ENCODE results near the gene TXNDC11.

The TXNDC11 gene

DNA sequence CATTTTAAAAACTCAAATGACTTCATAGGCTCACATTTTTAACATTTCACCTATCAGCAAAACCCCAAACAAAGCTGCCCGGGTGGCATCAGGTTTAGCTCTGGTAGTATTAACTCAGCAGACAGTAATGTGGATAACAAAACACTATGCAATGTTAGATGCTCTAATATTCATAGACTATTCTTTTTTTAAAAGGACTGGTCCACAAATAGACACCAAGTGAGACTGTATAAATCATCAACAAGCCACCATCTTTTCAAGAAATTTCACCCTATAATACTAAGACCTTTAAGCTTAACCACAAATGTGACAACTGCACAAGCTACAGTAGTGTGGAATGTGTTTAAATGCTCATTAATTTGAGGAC, 54.2 kb downstream of the TXNDC11 start:
- no peak for FAIRE-seq

DNA sequence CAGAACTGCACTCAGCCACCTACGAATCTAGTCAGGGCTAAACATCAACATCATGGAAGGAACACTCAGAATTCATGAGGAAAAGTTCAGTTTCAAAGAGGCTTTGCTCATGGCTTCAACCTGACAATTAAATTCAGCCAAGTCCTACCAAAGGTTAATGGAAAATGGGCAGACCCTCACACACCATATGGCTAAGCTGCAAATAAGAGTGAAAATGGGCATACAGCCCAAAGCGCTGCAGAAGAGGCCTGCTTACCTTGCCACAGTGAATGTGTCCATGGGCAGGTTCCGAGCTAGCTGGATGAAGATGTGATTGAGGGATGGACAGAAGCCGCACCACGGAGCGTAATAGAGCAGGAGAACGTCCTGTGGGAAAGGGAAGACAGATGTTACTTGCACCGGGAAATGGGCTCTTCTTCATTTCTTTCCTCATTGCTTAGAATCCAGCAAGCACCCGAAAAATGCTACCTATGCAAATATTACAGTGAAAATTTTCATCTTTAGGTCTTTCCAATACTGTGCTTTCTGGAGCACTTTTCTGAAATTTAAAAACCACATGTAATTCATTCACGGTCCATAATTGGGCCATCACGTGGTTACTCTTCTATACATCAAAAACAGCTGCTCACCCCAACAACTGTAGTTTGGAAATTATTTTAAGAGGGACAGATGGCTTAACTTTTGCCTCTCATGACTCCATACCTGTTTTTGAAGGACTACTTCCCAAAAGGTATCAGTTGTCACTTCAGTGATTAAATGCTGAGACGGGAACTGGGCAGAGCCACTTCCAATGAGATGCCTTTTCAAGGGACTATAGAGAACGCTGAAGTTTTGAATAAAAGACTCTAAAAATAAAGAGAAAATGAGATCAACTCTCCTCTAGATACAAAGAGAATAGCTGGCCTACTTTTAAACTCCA, 54.8 kb downstream of the TXNDC11 start:
- FAIRE-seq, result no peak

DNA sequence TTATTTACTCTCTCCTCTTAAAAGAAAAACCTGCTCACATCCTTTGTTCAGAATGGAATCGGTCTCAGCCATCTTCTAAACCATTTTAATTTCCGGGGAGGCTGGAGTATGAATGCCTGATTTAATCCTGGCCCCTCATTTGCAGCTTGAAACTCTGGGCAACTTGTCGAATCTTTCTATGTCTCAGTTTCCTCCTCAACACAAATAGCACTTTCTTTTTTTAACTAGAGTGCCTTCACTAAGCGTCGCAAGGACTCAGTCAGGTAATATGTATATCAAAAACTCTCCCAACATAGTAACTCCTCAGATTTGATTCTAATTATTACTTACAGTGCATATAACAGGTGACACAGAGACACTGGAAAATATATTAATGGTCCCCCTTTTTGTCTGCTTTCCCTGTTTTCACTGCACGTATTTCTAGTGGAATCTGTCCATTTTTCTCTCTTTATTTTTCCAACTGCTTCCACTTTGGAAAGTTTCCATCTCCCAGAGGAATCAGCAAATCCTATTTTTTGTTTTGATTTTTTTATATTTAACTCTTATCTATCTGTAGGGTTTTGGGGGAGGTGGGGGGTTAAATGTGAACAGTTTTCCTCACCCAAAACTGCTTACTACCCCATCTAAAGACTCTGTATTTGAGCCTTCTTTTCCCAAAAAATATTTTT, 55.8 kb downstream of the TXNDC11 start:
- no peak for FAIRE-seq

DNA sequence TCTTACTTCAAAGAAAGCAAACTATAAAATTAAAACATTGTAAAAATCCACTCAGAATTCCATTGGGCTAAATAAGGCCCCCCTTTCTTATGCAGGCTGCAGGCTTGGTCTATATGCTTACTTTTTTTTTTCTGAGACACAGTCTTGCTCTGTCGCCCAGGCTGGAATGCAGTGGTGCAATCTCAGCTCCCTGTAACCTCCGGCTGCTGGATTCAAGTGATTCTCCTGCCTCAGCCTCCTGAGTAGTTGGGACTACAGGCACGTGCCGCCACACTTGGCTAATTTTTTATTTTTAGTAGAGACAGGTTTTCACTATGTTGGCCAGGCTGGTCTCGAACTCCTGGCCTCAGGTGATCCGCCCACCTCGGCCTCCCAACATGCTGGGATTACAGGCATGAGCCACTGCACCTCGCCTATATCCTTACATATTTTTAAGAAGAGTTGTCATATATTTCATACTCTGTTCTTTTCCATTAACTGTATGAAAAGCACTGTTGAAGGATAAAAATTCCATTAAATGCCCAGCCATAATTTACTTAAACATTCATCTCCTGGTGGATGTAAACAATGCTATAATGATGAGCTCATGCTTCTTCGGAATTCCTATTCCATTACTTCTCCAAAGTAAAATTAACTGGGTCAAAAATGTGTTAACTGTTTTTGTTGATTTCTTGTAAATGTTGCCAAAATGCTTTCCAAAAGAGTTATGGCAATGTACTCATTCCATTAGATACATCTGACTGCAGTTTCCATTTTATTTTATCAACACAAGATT, 56.6 kb downstream of the TXNDC11 start:
- FAIRE-seq, result no peak

DNA sequence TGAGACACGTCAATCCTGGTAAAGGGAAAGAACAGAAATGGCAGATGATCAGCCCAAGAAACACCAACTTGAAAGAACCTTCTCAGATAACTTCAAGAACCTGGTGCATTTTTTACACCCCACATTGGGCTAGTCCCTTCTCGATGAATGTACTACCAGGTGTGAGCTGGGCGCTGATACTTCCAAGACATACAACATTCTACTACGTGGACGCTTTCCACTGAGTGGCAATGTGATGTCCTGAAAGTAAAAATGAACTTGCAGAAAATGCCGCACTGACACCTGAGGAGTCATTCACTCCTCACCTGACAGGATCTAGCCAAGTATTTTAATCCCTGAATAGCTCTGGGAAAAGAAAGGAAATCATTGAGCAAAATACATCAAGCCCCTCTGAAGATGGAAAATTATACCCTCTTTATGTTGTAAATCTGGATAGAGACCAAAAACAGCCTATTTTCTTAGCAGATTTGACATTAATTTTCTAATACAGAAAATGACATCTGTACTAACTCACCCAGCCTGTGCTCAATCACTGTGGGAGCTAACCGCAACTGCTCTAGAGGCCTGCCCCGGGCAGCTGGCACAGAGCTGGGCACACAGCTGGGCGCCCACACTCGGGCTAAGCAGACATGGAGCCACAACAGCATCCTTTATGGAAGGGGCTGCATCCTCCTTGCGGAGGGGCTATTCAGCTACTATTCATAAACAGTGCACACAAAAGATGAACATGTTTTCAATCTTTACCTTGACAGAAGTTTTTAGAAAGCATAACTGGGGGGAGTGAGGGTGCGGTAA, 58.2 kb downstream of the TXNDC11 start:
- no peak for FAIRE-seq

DNA sequence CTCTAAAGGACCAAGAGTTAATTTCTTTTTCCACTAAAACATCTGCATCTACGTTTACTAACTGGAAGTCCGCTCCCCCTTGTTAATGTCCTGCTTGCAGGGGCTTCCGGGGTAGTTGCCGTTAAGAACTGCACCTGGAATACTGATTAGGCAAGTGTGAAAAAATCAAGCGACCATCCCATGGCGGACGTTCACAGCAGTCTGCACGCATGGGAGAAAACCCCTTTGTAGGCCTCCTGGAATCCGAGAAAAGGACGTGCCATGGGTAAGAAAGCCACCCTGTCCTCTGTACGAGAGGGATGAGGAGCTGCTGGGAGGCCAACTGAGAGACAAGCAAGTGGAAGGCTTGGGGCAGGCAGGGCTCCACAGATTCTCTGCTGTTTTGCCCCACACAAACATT, 59.5 kb downstream of the TXNDC11 start:
- FAIRE-seq, result no peak

DNA sequence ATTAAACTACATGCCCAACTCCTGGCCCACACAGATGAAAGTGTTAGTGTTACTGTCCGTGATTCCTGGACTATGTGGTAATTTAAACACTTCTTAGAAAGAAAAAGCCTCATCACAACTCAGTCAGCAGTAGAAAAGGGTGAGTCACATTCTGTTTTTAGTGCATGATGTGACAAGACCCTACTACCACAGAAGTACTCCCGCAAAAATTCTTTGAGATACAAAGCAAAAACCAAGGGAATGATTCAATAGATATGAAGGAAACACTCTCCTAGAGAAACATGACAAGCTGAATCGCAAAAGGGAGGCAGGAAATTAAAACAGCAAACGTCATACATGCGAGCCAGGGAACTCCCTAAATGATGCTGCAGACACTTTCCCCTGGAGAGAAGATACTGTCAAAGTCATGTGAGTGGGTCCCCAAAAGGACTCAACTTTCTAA, 60.0 kb downstream of the TXNDC11 start:
- FAIRE-seq, result no peak

DNA sequence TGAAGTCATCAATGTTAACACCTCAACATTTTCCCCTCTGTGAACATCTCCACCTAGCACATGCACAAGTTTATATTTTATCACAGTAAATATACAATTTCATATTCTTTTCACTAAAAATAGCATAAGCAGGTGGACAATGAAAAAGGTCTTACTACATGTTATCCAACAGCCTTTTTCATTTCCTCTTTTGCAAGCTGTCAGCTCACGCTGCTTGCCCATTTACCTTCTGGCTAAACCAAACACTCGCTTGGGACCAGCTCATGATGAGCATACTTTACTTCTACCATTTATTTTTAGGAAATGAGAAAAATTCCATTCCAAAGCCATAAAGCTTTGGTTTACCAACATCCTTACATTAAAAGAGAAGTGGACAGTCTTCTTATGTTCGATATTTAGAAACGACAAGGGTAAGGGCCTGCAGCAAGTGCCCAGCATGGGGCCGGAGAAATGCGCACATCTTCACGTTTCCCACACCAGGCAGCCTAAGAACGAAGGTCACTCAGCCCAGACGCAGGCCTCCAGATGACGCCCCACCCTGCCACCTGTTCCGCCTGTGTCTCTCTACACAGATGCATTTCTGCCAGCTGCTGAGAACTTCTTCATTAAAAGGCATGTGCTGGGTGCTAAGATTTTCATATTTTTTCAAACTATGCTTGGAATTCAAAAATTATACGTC, 60.5 kb downstream of the TXNDC11 start:
- FAIRE-seq, result no peak

DNA sequence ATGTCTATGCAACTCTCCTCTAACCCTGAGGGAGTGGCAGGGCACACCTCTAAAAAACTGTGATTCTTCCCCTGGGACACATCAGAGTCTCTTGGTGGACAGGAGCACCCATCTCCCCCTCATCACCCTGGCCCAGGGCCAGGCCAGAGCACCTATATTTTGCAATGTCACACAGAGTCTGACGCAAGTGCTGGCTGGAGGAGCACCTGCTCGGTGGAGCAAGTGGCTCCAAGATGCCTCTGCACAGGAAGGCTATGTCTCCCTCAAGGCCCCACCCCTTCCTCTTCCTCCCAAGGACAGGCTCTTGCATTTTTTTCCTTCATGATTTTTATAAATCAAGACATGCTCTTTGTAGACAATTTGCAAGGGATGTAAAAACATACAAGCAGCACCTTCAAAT, 61.1 kb downstream of the TXNDC11 start:
- FAIRE-seq, result no peak

DNA sequence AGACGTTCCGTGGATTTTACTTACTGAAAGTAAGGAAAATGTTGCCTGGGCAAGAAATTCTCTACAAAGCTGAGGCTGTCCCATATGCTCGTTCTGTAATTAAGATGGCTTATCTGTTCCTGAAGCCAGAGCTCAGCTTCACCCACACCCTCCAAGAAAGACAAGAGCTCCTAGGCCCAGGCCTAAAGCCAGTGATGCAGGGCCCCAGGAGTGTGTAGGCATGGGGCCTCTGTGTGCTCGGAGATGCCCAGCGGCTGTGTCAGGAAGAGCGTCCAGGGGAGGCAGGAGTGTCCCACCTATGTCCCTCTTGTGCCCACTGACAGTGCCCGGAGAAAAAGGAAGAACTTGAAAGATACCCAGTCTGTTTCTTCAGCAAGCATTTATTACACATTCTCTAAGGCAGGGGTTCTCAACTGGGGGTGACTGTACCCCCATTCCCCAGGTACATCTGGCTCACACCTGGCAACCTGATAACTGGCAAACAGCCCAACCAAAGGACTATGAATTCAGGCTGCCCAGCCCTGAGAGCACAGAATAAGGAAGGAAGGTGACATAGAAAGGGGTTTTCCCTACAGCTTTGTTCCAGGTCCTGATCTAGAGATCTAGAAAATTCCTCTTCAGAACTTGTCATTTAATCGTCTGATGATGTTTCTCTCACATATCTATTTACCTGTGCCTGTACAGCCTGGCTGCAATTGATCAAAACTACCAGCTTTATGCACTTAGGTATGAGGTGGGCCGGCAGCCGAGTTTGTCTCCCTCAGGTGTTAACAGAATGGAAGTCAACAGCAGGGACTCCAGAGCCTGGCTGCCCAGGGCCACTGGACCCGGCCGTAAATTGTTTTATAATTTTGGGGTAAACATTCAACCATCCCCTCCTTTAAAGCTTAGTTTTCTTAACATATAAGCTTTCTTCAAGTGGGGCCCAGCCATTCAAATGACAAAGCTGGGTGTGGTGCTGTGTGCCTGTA, 62.4 kb downstream of the TXNDC11 start:
- no peak for FAIRE-seq

DNA sequence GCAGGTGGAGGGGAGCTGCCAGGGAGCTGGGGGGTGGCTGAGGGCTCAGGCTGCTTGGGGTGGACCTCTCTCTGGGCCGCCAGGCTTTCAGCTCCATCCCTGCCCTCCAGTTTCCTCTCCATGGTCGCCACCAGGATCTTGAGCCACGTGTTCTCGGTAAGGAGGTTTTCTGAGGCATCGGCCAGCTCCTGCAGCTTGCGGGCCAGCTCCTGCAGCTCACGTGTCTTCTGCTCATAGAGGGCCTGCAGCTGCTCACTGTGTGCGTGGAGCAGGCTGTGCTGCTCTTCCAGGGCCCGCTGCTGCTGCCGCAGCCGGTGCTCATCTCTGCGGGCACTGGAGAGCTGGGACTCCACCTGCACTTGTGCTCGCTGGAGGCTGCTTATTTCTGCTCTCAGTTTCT, 63.4 kb downstream of the TXNDC11 start:
- no peak for FAIRE-seq

DNA sequence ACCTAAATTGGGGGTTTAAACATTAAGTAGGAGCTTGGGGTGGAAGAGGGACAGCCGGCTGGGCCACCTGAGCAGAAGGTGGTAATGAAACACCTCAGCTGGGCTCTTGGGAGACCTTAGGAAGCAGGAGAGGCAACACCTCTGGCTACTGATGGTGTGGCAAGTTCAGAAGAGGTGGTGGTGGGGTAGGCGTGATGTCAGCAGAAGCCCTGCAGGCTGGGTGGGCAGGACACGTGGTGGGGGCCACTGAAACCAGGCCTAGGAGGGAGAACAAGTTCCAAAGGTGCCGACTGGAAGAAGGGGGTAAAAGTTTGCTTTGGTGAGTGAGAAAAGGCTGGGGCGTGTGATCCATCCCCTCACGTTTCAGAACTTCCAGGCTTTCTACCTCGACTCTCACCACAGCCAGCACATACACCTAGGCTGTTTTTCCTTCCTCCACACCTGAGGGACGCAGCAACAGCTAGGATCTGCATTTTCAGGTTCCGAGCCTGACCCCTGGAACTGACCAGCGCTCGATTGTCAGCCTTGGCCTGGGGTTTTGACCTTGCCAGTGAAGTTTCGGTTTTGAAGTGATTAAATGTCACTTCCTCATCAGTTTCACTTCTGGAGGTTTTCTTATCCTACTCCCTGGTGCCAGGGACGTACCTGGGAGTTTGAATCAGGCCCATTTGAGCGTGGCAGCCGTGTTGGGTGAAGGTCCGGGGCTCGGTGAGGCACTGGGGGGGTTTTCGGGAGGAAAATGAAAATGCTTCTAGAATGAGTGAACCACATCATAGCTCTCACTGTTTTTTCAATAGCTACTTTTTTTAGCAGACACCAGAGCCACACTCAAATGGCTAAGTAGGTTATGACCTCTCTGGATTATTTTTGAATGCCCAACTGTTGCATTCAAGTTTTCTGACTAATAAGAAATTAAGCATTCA, 64.4 kb downstream of the TXNDC11 start:
- FAIRE-seq, result no peak

DNA sequence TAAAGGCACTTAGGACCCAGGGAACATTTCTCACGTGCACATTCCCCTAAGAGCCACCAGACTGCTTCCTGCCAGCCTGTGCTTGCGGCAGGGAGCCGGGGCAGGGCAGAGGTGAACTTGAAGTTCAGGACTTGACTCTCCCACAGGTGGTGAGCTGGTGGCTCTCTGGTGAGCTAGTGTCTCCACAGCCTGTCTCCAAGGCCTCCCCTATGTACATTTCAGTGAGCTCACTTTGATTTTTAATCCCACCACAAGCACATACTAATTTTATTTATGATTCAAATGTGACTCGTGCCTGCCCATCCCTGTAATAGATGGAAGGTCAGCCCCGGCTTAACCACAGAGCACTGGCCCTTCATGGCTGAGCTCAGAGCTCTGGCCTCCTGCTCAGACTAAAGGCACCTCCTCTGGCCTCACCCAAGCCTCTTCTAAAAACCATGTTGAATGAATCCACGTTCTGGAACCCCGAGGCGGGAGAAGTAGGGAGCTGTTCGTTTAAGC, 65.2 kb downstream of the TXNDC11 start:
- FAIRE-seq, result no peak

DNA sequence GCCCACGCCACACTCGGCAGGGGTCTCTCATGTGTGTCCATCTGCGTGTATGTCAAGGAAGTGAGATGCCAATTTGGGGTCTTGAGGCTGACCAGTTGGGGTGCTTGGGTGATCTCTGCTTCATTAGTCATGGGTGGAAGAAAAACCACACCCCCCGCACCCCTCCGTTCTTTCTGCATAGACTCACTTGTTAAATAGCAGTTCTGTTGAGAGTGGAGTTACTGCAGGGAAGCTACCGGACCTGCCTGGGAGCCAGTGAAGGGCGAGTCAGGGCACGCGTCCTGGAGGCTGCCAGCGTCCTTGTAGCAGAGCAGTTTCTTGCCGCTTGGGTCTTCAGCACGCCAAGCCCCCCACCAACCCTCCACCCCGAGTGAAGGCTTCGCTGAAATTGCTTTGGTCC, 65.9 kb downstream of the TXNDC11 start:
- no peak for FAIRE-seq

DNA sequence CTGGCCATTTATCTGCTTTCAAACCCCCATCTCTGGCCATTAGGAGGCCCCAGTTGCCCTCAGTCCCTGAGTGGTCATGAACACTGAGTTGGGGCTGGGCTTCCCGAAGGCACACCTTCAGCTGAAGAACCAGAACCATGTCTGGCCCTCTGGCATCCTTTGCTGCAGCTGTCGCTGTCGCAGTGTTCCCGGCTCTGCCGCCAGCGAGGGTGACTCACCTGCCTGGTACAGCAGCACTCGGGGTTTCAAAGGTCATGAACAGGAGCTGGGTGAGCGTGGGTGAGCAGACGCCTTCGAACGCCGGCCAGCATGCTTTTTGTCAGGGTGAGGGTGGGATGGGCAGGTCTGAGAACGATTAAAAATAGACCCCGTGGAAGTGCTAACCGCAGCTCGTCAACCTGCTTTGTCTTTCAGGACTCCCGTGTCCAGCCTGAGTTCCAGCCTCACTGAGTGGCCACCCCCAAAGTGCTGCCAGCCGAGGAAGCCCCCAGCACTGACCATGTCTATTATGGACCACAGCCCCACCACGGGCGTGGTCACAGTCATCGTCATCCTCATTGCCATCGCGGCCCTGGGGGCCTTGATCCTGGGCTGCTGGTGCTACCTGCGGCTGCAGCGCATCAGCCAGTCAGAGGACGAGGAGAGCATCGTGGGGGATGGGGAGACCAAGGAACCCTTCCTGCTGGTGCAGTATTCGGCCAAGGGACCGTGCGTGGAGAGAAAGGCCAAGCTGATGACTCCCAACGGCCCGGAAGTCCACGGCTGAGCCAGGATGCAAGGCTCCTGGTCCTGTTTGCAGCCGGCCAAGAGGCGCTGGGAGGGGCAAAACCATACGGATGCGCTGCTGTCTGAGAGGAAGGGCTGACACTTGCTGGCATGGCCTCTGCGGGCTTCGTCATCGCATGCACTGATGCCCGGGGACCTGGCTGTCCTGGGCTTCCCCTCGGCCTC, 66.8 kb downstream of the TXNDC11 start:
- no peak for FAIRE-seq

DNA sequence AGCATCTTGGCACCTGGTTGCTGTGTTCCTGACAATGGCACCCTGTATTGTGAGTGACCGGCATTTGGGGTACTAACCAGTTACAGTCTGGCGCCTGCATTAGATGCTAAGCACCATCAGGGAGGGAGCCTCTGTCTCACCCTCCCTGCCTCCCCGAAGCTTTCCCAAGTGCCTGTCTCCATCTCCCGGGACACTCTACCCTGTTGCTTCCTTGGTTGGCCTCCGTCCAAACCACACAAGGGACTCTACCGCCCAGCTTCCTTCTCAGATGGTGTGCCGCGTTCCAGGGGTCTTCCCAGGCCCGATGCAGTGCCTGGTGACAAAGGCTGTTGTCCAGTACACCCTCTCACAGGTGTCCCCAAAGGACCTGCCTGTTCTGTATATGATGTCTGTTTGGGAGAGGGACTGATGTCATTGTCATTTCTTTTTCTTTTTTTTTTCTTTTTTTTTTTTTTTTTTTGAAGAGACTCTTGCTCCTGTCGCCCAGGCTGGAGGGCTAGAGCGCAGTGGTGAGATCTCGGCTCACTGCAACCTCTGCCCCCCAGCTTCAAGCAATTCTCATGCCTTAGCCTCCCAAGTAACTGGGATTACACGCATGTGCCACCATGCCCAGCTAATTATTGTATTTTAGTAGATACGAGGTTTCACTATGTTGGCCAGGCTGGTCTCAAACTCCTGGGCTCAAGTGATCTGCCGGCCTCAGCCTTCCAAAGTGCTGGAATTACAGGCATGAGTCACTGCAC, 67.7 kb downstream of the TXNDC11 start:
- FAIRE-seq, result no peak

DNA sequence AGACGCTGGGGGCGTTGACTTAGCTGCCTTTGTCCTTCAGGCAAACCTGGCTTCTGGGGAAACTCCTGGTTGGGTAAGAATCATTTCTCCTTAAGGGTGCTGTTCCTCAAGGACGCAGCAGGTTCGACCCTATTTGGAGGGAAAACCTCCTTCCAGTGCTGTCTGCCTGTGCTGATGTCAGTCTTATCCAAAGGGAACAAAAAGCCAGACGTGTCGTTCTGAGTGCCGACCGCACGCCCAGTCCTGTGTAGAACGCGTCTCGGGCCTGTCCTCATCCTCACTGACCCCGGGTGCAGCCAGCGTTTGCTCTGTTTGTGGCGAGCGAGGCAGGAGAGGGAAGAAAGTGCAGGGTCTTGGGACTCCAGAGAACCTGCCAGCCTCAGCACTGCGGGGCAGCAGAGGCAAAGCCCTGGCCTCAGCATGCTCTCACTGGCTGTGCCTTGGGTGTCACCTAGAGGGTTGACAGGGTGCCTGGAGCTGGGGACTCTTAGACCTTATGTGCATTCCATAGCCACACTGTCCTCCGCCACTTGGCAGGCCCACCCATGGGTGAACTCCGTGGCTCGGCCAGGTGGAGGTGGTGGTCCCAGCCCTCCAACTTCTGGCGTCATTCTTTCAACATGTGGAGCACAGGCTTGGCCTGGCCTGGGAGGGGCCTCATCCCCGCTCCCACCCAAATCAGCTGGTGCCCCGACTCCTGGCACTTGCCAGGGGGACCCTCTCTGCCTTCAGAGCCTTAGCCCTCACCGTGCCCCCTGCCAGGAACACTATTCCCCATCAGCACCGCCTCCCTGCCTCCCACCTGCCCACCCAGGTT, 68.4 kb downstream of the TXNDC11 start:
- no peak for FAIRE-seq

Data from A204.1 (cell line).